Measurements from ENCODE around the gene SLC6A19. TPM values are rescaled to one million over a fixed set of nuclear protein-coding genes. Genes with fewer than 3 reads are reported as not detected.

Gene SLC6A19
- total RNA-seq, 4 donors from 2014 or later, result 9.9 to 934 (median 516) TPM

DNA sequence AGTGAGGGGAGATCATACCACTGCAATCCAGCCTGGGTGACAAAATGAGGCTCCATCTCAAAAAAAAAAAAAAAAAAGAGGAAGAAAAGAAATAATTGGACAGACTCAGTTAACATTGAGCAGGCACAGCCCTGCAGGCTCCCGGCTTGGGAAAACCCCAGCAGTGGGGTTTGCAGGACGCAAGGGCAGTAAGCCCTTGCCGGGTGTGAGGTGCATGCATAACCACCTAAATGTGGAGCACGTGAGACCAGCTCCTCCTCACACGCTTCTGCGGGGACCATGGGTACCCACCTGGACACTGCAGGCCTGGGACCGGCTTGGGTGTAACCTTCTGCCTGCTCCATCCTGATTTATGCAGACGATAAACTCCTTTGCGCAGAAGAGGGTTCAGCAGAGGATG is 19.0 kb downstream of the SLC6A19 start:
- no peak for DNase-seq
- Histone ChIP-seq H3K27me3 (no peaks in the 10 kb centered on the region), H3K27ac (no peak overlapping the region), H3K4me1 (no peaks in the 10 kb centered on the region), H3K9me3 (no peaks in the 10 kb centered on the region), H3K4me3 (no peak overlapping the region), H3K36me3 (peaks cover 0 to 21% (median 0%) of the 10 kb centered on the region in 3 donors)
- TF ChIP-seq, protein P1, sequence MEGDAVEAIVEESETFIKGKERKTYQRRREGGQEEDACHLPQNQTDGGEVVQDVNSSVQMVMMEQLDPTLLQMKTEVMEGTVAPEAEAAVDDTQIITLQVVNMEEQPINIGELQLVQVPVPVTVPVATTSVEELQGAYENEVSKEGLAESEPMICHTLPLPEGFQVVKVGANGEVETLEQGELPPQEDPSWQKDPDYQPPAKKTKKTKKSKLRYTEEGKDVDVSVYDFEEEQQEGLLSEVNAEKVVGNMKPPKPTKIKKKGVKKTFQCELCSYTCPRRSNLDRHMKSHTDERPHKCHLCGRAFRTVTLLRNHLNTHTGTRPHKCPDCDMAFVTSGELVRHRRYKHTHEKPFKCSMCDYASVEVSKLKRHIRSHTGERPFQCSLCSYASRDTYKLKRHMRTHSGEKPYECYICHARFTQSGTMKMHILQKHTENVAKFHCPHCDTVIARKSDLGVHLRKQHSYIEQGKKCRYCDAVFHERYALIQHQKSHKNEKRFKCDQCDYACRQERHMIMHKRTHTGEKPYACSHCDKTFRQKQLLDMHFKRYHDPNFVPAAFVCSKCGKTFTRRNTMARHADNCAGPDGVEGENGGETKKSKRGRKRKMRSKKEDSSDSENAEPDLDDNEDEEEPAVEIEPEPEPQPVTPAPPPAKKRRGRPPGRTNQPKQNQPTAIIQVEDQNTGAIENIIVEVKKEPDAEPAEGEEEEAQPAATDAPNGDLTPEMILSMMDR (IDR thresholded peaks at IDR 0.05), result no peak
- TF ChIP-seq POLR2A (IDR thresholded peaks at IDR 0.05), result no peak

DNA sequence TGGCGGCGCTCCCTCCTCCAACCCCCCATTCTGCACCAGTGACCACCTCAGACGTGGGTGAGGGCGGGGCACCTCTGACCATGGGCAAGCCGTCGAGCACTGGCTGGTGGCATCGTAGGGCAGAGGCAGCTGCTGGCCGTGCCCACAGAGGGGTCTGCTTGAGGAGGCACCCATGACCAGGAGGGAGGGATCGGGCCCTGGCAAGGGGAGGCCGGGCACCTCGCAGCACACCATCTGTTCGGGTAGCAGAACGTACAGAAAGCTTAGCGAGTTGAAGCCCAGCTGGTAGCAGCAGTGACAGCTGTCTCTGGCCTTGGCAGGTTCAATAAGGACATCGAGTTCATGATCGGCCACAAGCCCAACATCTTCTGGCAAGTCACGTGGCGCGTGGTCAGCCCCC is 19.4 kb downstream of the SLC6A19 start:
- Histone ChIP-seq H3K4me1 (no peaks in the 10 kb centered on the region), H3K9me3 (no peaks in the 10 kb centered on the region), H3K36me3 (peaks cover 0 to 21% (median 0%) of the 10 kb centered on the region in 3 donors), H3K4me3 (no peak overlapping the region), H3K27me3 (no peaks in the 10 kb centered on the region), H3K27ac (no peak overlapping the region)
- TF ChIP-seq POLR2A (IDR thresholded peaks at IDR 0.05), result no peak
- TF ChIP-seq, protein P1 (IDR thresholded peaks at IDR 0.05), result no peak
- no peak for DNase-seq

DNA sequence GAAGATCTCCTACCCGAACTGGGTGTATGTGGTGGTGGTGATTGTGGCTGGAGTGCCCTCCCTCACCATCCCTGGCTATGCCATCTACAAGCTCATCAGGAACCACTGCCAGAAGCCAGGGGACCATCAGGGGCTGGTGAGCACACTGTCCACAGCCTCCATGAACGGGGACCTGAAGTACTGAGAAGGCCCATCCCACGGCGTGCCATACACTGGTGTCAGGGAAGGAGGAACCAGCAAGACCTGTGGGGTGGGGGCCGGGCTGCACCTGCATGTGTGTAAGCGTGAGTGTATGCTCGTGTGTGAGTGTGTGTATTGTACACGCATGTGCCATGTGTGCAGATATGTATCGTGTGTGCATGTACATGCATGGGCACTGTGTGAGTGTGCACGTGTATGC is 20.3 kb downstream of the SLC6A19 start:
- H3K27ac ChIP-seq, result no peak overlapping the region
- no peak for TF ChIP-seq POLR2A (IDR thresholded peaks at IDR 0.05)
- TF ChIP-seq, protein P1 (IDR thresholded peaks at IDR 0.05), result no peak
- H3K9me3 ChIP-seq, result no peaks in the 10 kb centered on the region
- H3K4me1 ChIP-seq, result no peaks in the 10 kb centered on the region
- DNase-seq, result no peak
- H3K27me3 ChIP-seq, result no peaks in the 10 kb centered on the region
- H3K4me3 ChIP-seq, result no peak overlapping the region
- H3K36me3 ChIP-seq, result peaks cover 0 to 14% (median 0%) of the 10 kb centered on the region in 3 donors

GRCh38 chr5:1222147-1222546 is 20.8 kb downstream of the SLC6A19 start:
- H3K4me1 ChIP-seq, result no peaks in the 10 kb centered on the region
- H3K36me3 ChIP-seq, result peaks cover 0 to 10% (median 0%) of the 10 kb centered on the region in 3 donors
- H3K4me3 ChIP-seq, result no peak overlapping the region
- TF ChIP-seq, protein P1 (IDR thresholded peaks at IDR 0.05), result no peak
- TF ChIP-seq POLR2A (IDR thresholded peaks at IDR 0.05), result no peak
- no peaks in the 10 kb centered on the region for H3K9me3 ChIP-seq
- no peak for DNase-seq
- no peaks in the 10 kb centered on the region for H3K27me3 ChIP-seq
- no peak overlapping the region for H3K27ac ChIP-seq

GRCh38 chr5:1222621-1223277 is 21.4 kb downstream of the SLC6A19 start:
- Histone ChIP-seq H3K4me1 (no peaks in the 10 kb centered on the region), H3K27ac (no peak overlapping the region), H3K9me3 (no peaks in the 10 kb centered on the region), H3K27me3 (no peaks in the 10 kb centered on the region), H3K4me3 (no peak overlapping the region), H3K36me3 (peaks cover 0 to 4% (median 0%) of the 10 kb centered on the region in 3 donors)
- TF ChIP-seq, protein P1 (IDR thresholded peaks at IDR 0.05), result no peak
- no peak for TF ChIP-seq POLR2A (IDR thresholded peaks at IDR 0.05)
- no peak for DNase-seq

All from Peyer's patch (tissue), 4 donors.